H54 (cell line): ENCODE measurements around the gene BABAM2.

Experiments
- DNase-seq: peaks from one replicate; pipeline ENCODE4 v3.0.0; 2011; ENCODE audit warnings: low spot score, mixed read lengths; ENCODE audit not compliant: insufficient read length
- FAIRE-seq: peaks from 3 replicates; lab custom pipeline; 2011; peaks lifted over from hg19 to GRCh38; lab: Jason Lieb, UNC
- POLR2A ChIP-seq: IDR thresholded peaks from 2 replicates; pipeline ENCODE4 v1.6.1; 2011; ENCODE audit warnings: low read depth, mild to moderate bottlenecking, low read length

BABAM2 gene

GRCh38 chr2:28297531-28297930 lies 407.0 kb downstream of the BABAM2 start:
- FAIRE-seq: no peak
- DNase-seq: no peak
- TF ChIP-seq POLR2A: no peak

GRCh38 chr2:28298406-28298805 lies 407.9 kb downstream of the BABAM2 start:
- no peak for TF ChIP-seq POLR2A
- FAIRE-seq (no peak), DNase-seq (no peak)

- no peak for DNase-seq
- FAIRE-seq: peak; percentile 81
- no peak for TF ChIP-seq POLR2A
Measured at GRCh38 chr2:28300485-28301341, 410.2 kb downstream of the BABAM2 start.

GRCh38 chr2:28305202-28305601 lies 414.7 kb downstream of the BABAM2 start:
- DNase-seq (no peak), FAIRE-seq (no peak)
- TF ChIP-seq POLR2A: no peak

- no peak for DNase-seq
- no peak for FAIRE-seq
Measured at GRCh38 chr2:28310107-28310506, 419.6 kb downstream of the BABAM2 start.

GRCh38 chr2:28311660-28312249 lies 421.2 kb downstream of the BABAM2 start:
- FAIRE-seq (no peak), DNase-seq (no peak)
- no peak for TF ChIP-seq POLR2A

More at GRCh38 chr2:28310107-28310506, 419.6 kb downstream of the BABAM2 start:
- no peak for TF ChIP-seq POLR2A

- DNase-seq (no peak), FAIRE-seq (no peak)
- TF ChIP-seq POLR2A: no peak
Measured at GRCh38 chr2:28312307-28313219, 422.0 kb downstream of the BABAM2 start.

GRCh38 chr2:28313220-28313784 lies 422.8 kb downstream of the BABAM2 start:
- DNase-seq (no peak), FAIRE-seq (no peak)
- no peak for TF ChIP-seq POLR2A

GRCh38 chr2:28314968-28315367 lies 424.4 kb downstream of the BABAM2 start:
- DNase-seq (no peak), FAIRE-seq (no peak)
- TF ChIP-seq POLR2A: no peak

- DNase-seq (no peak), FAIRE-seq (no peak)
- TF ChIP-seq POLR2A: no peak
Measured at GRCh38 chr2:28316546-28317335, 426.2 kb downstream of the BABAM2 start.

- no peak for DNase-seq
- no peak for FAIRE-seq
Measured at GRCh38 chr2:28317390-28317789, 426.9 kb downstream of the BABAM2 start.

GRCh38 chr2:28318023-28318422 lies 427.5 kb downstream of the BABAM2 start:
- DNase-seq: no peak
- no peak for FAIRE-seq
- no peak for TF ChIP-seq POLR2A

More at GRCh38 chr2:28317390-28317789, 426.9 kb downstream of the BABAM2 start:
- no peak for TF ChIP-seq POLR2A
